K562 (cell line): ENCODE measurements around the gene LMCD1.

Source experiments
- HIVEP1 ChIP-seq: fragments of 250-450 bp; sonication (Bioruptor Pico); IDR thresholded peaks from 2 replicates; pipeline ENCODE4 v1.4.0; 2020; ENCODE audit warnings: mild to moderate bottlenecking
- POLR2A ChIP-seq: fragments of 450-650 bp; conservative IDR thresholded peaks from 2 replicates; pipeline ENCODE4 v1.6.1; 2016
- ZNF263 ChIP-seq: sonication (generic); formaldehyde crosslinking; IDR thresholded peaks from 2 replicates; pipeline ENCODE4 v1.8.0; 2022; ENCODE audit warnings: mild to moderate bottlenecking, missing genetic modification reagents, borderline replicate concordance
- TF ChIP-seq, protein P1 (sequence below), 3 experiments: IDR thresholded peaks in 2 of 3; conservative IDR thresholded peaks in 1 of 3; 2 replicates each; pipeline ENCODE4 v1.5.1; 2011 to 2012; ENCODE audit warnings: low read length in 3 of 3, mild to moderate bottlenecking in 3 of 3, control low read depth in 2 of 3, improper control_type of control experiment in 1 of 3, inconsistent platforms in 1 of 3, low read depth in 1 of 3, mixed read lengths in 1 of 3, moderate library complexity in 1 of 3; ENCODE audit not compliant: insufficient read depth in 2 of 3
- TF ChIP-seq, protein P2 (sequence below), 2 experiments: fragments of 450-650 bp in 1 of 2; sonication (generic) in 1 of 2; formaldehyde crosslinking in 1 of 2; IDR thresholded peaks; 2 replicates each; pipeline versions ENCODE4 v1.7.1 to v1.9.0; 2016 to 2022; ENCODE audit warnings: inconsistent platforms in 1 of 2, mild to moderate bottlenecking in 1 of 2, missing genetic modification reagents in 1 of 2

DNA sequence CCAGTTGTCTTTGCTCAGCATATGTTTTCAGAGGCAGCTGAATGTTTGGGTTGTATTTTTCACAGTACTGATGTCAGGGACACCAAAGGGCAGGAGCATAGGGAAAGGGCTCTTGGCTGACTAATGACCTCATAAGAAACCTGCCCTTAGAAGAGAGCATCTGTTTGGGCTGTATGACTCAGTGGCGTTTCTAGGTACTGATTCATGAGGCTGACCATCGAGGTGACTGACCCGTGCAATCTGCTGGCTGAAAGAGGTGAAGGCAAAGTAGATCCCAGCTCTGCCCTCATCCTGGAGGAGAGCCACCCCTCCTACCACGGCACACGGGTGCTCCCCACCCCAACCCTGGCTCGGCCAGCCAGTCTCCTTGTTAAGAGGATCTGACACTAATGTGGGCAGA, 8.3 kb downstream of the LMCD1 start:
- TF ChIP-seq ZNF263 (CRISPR knock-in tag) (no peak), HIVEP1 (CRISPR knock-in tag) (no peak), POLR2A (no peak)
- TF ChIP-seq, protein P1, sequence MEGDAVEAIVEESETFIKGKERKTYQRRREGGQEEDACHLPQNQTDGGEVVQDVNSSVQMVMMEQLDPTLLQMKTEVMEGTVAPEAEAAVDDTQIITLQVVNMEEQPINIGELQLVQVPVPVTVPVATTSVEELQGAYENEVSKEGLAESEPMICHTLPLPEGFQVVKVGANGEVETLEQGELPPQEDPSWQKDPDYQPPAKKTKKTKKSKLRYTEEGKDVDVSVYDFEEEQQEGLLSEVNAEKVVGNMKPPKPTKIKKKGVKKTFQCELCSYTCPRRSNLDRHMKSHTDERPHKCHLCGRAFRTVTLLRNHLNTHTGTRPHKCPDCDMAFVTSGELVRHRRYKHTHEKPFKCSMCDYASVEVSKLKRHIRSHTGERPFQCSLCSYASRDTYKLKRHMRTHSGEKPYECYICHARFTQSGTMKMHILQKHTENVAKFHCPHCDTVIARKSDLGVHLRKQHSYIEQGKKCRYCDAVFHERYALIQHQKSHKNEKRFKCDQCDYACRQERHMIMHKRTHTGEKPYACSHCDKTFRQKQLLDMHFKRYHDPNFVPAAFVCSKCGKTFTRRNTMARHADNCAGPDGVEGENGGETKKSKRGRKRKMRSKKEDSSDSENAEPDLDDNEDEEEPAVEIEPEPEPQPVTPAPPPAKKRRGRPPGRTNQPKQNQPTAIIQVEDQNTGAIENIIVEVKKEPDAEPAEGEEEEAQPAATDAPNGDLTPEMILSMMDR (IDR thresholded peaks at IDR 0.05 in 2 of 3, conservative IDR thresholded peaks at IDR 0.05 in 1 of 3; ENCODE audit: insufficient read depth in 2 of 3, low read depth in 1 of 3, low read length in 3 of 3): no peak
- TF ChIP-seq, protein P2, sequence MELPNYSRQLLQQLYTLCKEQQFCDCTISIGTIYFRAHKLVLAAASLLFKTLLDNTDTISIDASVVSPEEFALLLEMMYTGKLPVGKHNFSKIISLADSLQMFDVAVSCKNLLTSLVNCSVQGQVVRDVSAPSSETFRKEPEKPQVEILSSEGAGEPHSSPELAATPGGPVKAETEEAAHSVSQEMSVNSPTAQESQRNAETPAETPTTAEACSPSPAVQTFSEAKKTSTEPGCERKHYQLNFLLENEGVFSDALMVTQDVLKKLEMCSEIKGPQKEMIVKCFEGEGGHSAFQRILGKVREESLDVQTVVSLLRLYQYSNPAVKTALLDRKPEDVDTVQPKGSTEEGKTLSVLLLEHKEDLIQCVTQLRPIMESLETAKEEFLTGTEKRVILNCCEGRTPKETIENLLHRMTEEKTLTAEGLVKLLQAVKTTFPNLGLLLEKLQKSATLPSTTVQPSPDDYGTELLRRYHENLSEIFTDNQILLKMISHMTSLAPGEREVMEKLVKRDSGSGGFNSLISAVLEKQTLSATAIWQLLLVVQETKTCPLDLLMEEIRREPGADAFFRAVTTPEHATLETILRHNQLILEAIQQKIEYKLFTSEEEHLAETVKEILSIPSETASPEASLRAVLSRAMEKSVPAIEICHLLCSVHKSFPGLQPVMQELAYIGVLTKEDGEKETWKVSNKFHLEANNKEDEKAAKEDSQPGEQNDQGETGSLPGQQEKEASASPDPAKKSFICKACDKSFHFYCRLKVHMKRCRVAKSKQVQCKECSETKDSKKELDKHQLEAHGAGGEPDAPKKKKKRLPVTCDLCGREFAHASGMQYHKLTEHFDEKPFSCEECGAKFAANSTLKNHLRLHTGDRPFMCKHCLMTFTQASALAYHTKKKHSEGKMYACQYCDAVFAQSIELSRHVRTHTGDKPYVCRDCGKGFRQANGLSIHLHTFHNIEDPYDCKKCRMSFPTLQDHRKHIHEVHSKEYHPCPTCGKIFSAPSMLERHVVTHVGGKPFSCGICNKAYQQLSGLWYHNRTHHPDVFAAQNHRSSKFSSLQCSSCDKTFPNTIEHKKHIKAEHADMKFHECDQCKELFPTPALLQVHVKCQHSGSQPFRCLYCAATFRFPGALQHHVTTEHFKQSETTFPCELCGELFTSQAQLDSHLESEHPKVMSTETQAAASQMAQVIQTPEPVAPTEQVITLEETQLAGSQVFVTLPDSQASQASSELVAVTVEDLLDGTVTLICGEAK (IDR thresholded peaks at IDR 0.05): no peak
- TF ChIP-seq, protein P2 (CRISPR knock-in tag; IDR thresholded peaks at IDR 0.05): no peak
